GM21717 (cell line): ENCODE results near the gene EIF4G3.
A peak's percentile ranks its signal among the peaks of the same experiment; 100 is the strongest.

Source experiments
- ATAC-seq: cut with Tn5 transposase; IDR thresholded peaks from one replicate; pipeline ENCODE4 v1.9.1; 2021; ENCODE audit warnings: mild to moderate bottlenecking, moderate library complexity; ENCODE audit not compliant: unreplicated experiment

The EIF4G3 gene

DNA sequence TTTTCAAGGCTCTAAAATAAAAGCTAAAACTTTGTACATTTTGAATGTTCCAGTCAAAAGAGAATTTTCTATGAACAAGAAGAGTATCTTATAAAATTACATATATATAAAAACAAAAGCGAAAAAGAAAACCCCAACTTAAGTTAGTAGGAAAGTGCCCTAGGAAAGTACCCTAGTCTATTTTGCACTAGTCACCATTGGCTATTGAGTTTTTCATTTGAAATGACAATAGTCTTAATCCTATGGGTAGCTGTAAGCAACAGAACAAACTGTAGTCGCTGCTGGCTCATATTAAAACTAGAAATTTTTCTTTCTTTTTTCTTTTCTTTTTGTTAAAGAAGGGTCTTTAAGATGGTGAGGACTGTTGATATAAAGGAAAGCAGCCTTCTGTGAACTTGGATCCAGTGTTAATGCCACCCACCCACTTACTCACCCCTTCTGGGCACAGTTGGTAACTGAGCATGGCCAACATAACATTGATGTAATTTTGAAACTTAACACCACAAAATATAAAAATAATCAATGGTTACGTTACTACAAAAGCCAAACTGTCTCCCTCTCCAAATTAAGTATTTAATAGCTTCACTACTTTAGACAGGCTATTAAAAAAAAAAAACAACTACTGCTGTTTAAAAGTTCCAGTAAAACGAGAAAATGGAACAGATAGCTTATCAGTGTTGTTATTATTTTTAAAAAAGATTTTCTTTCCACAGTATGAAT lies 177.0 kb downstream of the EIF4G3 start:
- ATAC-seq: no peak

DNA sequence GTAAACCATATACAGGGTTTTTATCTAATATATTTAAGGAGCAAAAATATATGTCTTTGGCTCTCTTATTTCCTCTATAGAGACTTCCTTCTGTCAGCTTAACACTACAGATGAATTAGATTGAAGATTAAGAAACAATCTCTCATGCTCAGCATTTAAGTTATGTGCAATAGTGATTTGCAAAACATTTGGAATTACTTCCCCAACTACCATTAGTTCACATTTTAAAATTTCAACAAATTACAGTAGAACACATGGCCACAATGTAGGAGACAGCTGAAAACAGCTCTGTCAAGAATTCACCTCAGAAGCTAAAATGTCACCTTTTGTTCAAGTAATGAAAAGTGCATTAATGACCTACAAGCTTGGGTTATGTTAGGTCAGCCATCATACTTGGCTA lies 177.9 kb downstream of the EIF4G3 start:
- no peak for ATAC-seq

- no peak for ATAC-seq
Observed at GRCh38 chr1:20997602-20998224, 179.0 kb downstream of the EIF4G3 start.

- ATAC-seq: no peak
Observed at GRCh38 chr1:20996554-20996953, 180.1 kb downstream of the EIF4G3 start.

- no peak for ATAC-seq
Observed at GRCh38 chr1:20993716-20994575, 182.8 kb downstream of the EIF4G3 start.

DNA sequence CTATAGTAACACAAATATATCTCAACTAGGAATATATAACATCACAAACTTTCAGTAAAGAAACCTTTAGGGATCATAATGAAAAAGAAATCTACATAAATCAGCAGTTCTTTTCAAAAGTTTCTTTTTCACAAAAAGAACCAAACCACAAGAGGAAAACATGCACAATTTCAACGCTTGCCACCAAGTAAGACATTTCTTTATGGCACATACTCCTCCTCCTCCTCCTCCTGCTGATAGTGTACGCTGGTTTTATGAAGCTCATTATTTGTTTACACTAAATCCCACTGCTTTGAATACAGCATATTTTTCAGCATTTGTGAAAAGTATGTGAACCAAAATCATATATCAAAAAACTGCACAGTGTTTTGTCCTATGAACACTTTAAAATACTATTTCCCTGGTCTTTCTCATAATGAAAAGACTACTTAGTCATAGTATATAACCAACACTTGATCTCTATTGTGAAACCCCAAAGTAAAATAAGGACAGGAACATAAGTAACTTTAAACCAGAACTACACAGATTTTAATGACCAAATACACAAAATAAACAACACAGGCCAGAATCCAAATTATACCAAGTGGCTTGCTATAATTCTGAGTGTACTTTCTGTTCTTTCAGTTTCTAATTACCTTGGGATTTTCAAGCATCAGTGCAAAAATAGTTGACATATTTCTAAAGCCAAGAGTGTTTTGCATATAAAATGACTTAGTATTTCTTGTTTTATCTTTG lies 184.2 kb downstream of the EIF4G3 start:
- no peak for ATAC-seq

DNA sequence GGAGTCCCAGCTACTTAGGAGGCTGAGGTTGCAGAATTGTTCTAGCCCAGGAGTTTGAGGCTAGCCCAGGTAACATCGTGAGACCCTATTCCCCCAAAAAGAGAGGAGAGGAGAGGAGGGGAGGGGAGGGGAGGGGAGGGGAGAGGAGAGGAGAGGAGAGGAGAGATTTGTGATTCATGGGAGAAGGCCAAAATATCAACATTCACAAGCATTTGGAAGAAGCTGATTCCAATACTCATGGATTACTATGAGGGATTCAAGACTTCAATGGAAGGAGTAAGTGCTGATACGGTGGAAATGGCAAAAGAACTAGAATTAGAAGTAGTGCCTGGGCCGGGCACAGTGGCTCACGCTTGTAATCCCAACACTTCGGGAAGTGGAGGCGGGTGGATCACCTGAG lies 187.8 kb downstream of the EIF4G3 start:
- ATAC-seq: no peak

DNA sequence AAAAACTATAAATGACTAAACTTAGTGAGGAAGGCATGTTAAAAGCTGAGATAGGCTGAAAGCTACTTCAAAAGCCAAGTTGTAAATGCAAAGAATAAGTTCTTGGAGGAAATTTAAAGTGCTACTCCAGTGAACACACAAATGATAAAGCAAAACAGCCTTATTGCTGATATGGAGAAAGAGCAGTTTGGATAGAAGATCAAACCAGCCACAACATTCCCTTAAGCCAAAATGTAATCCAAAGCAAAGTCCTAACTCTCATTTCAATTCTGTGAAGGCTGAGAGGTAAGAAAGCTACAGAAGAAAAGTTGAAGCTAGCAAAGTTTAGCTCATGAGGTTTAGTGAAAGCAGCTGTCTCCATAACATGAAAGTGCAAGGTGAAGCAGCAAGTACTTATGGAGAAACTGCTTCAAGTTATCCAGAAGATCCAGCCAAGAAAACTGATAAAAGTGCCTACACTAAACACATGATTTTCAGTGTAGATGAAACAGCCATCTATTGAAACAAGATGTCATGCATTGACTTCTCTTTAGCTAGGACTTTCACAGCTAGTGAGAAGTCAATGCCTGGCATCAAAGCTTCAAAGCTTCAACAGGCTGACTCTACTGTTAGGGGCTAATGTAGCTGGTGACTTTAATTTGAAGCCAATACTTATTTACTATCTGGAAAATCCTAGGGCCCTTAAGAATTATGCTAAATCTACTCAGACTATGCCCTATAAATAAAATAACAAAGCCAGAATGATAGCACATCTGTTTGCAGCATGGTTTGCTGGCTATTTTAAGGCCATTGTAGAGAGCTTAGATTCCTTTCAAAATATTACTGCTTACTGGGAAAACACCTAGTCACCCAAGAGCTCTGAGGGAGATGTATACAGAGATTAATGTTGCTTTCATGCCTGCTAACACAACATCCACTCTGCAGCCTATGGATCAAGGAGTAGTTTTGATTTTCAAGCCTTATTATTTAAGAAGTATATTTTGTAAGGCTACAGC lies 188.6 kb downstream of the EIF4G3 start:
- no peak for ATAC-seq

DNA sequence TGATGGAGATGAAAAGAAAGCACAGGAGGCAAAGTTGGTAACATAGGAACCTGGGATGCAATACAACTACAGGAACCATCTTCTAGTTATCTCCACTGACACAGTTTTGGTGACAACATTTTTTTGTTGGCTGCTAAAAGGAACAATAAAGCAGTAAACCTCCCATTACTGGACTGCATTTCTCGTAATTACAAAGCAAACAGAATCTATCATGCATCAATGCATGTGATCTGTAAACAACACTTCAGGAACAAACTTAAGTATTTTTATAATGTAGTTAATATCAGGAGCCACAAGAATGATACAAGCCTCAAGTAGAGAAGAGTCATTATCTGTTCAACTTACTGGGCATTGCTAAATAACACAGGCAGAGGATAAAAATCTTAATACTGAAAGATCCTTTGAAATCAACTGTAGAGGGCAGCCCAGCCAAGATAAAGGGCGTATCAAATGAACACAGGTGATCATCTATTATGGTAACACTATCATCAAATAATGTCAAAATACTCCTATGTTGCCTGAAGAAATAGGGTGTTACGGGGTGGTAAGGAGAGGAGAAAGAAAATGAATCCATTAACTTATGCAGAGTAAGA lies 193.3 kb downstream of the EIF4G3 start:
- ATAC-seq: no peak

DNA sequence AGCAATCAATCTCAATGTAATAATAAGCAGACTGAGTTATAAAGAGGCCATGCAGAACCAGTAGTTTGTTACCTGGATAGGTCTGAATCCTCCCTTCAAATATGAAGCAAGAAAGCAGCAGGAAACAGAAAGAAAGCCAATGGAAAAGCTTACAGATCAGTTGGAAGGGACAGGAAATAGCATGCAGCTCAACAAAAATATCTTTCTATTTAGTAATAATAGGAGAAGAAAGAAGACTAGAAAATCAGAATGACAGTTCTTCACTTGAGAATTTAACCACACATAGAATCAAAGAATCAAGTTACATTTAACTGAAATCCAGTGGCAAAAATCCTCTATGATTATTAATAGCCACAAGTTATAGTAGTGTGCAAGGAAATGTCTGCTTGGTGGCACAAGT lies 194.4 kb downstream of the EIF4G3 start:
- no peak for ATAC-seq

GRCh38 chr1:20981915-20982314 lies 194.8 kb downstream of the EIF4G3 start:
- no peak for ATAC-seq

DNA sequence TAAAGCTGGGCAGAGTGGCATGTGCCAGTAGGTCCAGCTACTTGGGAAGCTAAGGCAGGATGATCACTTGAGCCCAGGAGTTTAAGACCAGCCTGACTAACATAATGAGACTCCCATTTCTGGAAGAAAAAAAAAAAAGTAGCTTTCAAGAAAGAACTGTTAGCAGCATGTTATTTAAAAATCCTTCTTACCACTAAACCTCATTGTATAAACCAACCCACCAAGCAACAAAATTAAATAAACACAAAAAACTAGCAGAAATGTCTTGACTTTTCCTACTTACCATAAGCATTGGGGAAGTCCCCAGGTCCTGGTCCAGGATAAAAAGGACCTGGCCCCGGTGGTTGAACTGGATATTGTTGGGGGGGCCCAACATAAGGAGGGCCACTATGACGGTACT lies 196.6 kb downstream of the EIF4G3 start:
- ATAC-seq: no peak

DNA sequence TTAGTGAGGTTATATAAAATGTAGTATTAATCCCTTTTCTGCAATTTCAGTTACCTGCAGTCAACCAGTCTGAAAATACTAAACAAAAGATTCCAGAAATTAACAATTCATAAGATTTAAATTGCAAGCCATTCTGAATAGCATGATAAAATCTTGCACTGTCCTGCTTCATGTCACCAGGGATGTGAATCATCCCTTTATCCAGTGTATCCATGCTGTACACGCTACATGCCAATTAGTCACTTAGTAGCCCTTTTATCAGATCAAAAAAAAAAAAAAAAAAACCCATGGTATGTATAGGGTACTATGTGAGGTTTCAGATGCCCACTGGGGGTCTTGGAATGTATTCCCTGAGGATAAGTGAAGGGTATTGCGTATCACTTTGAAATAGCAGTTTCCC lies 198.3 kb downstream of the EIF4G3 start:
- ATAC-seq: no peak

GRCh38 chr1:20975668-20976067 lies 201.0 kb downstream of the EIF4G3 start:
- no peak for ATAC-seq

GRCh38 chr1:20974951-20975350 lies 201.7 kb downstream of the EIF4G3 start:
- ATAC-seq: no peak

GRCh38 chr1:20974069-20974468 lies 202.6 kb downstream of the EIF4G3 start:
- ATAC-seq: no peak

DNA sequence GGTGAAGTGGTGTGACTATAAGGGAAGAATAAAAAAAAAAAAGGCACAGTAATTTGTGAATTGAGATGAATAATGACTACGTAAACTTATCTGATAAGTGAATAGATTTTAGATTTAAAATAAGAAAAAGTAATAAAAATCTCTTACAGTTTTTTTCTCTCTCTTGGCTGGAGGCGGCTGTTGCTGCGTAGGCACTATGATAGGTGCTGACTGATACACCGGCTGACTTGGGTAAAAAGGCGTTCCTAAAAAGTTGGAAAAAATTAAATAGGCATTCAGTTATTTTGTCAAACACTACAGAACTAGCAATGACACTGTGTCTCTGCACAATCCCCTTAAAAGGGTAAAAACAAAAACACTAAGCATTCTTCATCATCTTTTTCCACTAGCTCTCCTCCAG lies 203.8 kb downstream of the EIF4G3 start:
- ATAC-seq: no peak

DNA sequence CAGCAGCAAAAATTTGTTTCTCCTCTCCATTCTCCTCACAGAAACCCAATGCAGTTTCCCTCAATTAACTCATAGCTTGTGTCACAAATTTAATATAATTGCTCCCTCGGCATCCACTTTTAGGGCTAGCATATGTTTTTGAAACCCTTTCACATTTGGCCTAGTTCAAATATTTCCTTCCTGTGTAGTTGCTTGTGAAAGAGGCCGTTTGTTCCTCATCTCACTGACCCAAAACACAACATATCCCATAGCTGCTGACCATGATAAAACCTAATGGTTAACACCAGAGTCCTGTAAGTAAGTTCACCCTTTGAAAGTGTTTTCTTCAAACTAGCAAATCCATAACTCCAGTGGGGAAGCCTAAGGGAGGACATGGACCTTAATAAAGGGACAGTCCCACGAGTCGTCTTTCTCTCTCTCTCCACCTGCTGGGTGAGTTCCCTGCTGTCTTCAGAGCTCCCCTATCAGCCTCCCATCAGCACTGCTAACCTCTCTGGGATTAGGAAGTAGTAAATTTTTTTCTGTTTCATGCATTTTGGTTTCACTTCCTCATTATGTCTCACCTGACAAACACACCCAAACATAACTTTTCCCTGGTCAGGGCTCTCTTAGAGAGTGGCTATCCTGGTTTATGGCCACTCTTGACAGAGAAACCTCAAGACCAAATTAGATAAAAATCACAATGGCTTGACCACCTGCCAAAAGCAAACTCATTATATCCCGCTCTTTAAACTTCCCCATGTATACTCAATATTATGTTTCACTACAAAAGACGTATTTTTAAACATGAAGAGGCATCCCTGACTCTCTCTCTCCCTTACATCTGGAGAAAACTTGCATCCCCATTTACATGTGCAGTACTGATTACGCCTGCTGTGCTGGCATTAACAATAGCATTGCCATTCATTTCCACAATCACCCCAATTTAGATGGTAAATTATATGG lies 211.9 kb downstream of the EIF4G3 start:
- peak; percentile 64 for ATAC-seq
